GM12892 (cell line): ENCODE data around the gene ANXA3.

Experiments used
- POLR2A ChIP-seq: IDR thresholded peaks from 2 replicates; pipeline ENCODE4 v1.6.1; 2011; ENCODE audit warnings: low read depth, low read length, control low read depth
- POLR2AphosphoS5 ChIP-seq: IDR thresholded peaks from 2 replicates; pipeline ENCODE4 v1.6.1; 2011; ENCODE audit warnings: low read depth, low read length, control low read depth

GRCh38 chr4:78556665-78557064 is 5.1 kb downstream of the ANXA3 start:
- TF ChIP-seq POLR2A = no peak
- TF ChIP-seq POLR2AphosphoS5 = no peak
